Astrocyte (in vitro differentiated cells and primary cell): ENCODE data around the gene RAB5IF. TPM values are rescaled to one million over a fixed set of nuclear protein-coding genes. Genes with fewer than 3 reads are reported as not detected.

ENCODE experiments used
- DNase-seq: peaks from one replicate; pipeline ENCODE4 v3.0.0-alpha.2; 2010; ENCODE audit warnings: low read depth
- FAIRE-seq: peaks from 2 replicates; lab custom pipeline; 2011; peaks lifted over from hg19 to GRCh38; lab: Jason Lieb, UNC
- H2AFZ ChIP-seq: 2 replicates; pipeline ENCODE4 v1.6.0; 2012; ENCODE audit warnings: low read depth, low read length, inconsistent platforms
- H3K27ac ChIP-seq: 2 replicates; pipeline ENCODE4 v1.5.1; 2011; ENCODE audit warnings: low read depth, low read length, inconsistent platforms
- H3K27me3 ChIP-seq: 2 replicates; pipeline ENCODE4 v1.6.0; 2011; ENCODE audit warnings: low read length, inconsistent platforms; ENCODE audit not compliant: insufficient read depth
- H3K36me3 ChIP-seq: 2 replicates; pipeline ENCODE4 v1.5.1; 2011; ENCODE audit warnings: low read length, inconsistent platforms; ENCODE audit not compliant: insufficient read depth
- H3K4me1 ChIP-seq: 2 replicates; pipeline ENCODE4 v1.5.1; 2011; ENCODE audit warnings: low read length, inconsistent platforms; ENCODE audit not compliant: insufficient read depth
- H3K4me2 ChIP-seq: 2 replicates; pipeline ENCODE4 v1.6.0; 2012; ENCODE audit warnings: low read length, inconsistent platforms
- H3K4me3 ChIP-seq: 2 replicates; pipeline ENCODE4 v1.5.1; 2011; ENCODE audit warnings: low read depth, mild to moderate bottlenecking, low read length, inconsistent platforms; ENCODE audit not compliant: insufficient read depth
- H3K79me2 ChIP-seq: 2 replicates; pipeline ENCODE4 v1.6.0; 2012; ENCODE audit warnings: mild to moderate bottlenecking, low read length, inconsistent platforms; ENCODE audit not compliant: insufficient read depth
- H3K9ac ChIP-seq: 2 replicates; pipeline ENCODE4 v1.6.0; 2012; ENCODE audit warnings: mild to moderate bottlenecking, low read length, inconsistent platforms
- H3K9me3 ChIP-seq: 2 replicates; pipeline ENCODE4 v1.5.1; 2012; ENCODE audit warnings: low read depth, mild to moderate bottlenecking, low read length, inconsistent platforms; ENCODE audit not compliant: insufficient read depth
- H4K20me1 ChIP-seq: 2 replicates; pipeline ENCODE4 v1.6.0; 2012; ENCODE audit warnings: low read length, inconsistent platforms; ENCODE audit not compliant: insufficient read depth
- H3K27ac Mint-ChIP-seq: one replicate; pipeline ENCODE4 v1.8.0; 2021; ENCODE audit warnings: mild to moderate bottlenecking, mixed read lengths; ENCODE audit not compliant: unreplicated experiment
- H3K27me3 Mint-ChIP-seq: one replicate; pipeline ENCODE4 v1.8.0; 2021; ENCODE audit warnings: low read depth, mixed read lengths; ENCODE audit not compliant: unreplicated experiment
- H3K36me3 Mint-ChIP-seq: one replicate; pipeline ENCODE4 v1.8.0; 2021; ENCODE audit warnings: low read depth, mixed read lengths; ENCODE audit not compliant: unreplicated experiment
- H3K4me1 Mint-ChIP-seq: one replicate; pipeline ENCODE4 v1.8.0; 2021; ENCODE audit warnings: low read depth, mixed read lengths; ENCODE audit not compliant: unreplicated experiment
- H3K4me3 Mint-ChIP-seq: one replicate; pipeline ENCODE4 v1.8.0; 2021; ENCODE audit warnings: mild to moderate bottlenecking, moderate library complexity, mixed read lengths; ENCODE audit not compliant: unreplicated experiment
- H3K9me3 Mint-ChIP-seq: one replicate; pipeline ENCODE4 v1.8.0; 2021; ENCODE audit warnings: mild to moderate bottlenecking, mixed read lengths; ENCODE audit not compliant: unreplicated experiment
- EZH2 ChIP-seq: IDR thresholded peaks from 2 replicates; pipeline ENCODE4 v1.6.1; 2012; ENCODE audit warnings: mild to moderate bottlenecking, low read length, inconsistent platforms; ENCODE audit not compliant: insufficient read depth
- total RNA-seq: library from RNA; stranded (reverse); gene quantifications from 2 replicates; pipeline ENCODE4 v1.2.1, GENCODE V29; 2021
- TF ChIP-seq, protein P1 (sequence below): IDR thresholded peaks from 2 replicates; pipeline ENCODE4 v1.5.1; 2011; ENCODE audit warnings: low read depth, mild to moderate bottlenecking, inconsistent platforms, low read length, moderate library complexity; ENCODE audit not compliant: insufficient read depth

The RAB5IF gene
- total RNA-seq, 1 donor from 2014 or later = 117 TPM

DNA sequence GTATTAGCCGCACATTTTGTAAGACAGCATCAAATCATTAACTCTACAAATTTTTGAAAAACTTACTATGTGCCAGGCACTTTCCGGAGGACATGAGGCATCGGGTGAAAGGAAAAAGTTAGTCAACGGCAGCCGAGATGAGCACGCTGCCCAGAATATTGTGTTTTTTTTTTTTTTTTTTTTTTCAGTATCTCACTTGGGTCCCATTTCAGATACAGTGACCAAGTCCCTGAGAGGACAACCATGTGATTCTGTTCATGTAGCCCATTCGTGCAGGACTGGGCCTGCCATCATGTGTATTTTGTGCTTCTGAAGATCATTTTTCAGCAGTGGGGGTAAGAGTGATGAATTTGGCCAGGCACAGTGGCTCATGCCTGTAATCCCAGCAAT is 39.1 kb downstream of the RAB5IF start:
- FAIRE-seq = no peak
- Histone ChIP-seq H4K20me1 (no peaks in the 10 kb centered on the region), H3K27ac (no peak overlapping the region), H3K27me3 (no peaks in the 10 kb centered on the region), H3K9ac (no peak overlapping the region), H3K4me2 (no peak overlapping the region), H3K36me3 (no peaks in the 10 kb centered on the region), H3K79me2 (no peaks in the 10 kb centered on the region), H3K4me3 (no peak overlapping the region), H3K4me1 (no peaks in the 10 kb centered on the region), H3K9me3 (no peaks in the 10 kb centered on the region), H2AFZ (no peak overlapping the region)
- H3K4me3 Mint-ChIP-seq = no peak overlapping the region
- no peaks in the 10 kb centered on the region for H3K9me3 Mint-ChIP-seq
- peaks cover 5% of the 10 kb centered on the region for H3K4me1 Mint-ChIP-seq
- TF ChIP-seq EZH2 = no peak
- TF ChIP-seq, protein P1, sequence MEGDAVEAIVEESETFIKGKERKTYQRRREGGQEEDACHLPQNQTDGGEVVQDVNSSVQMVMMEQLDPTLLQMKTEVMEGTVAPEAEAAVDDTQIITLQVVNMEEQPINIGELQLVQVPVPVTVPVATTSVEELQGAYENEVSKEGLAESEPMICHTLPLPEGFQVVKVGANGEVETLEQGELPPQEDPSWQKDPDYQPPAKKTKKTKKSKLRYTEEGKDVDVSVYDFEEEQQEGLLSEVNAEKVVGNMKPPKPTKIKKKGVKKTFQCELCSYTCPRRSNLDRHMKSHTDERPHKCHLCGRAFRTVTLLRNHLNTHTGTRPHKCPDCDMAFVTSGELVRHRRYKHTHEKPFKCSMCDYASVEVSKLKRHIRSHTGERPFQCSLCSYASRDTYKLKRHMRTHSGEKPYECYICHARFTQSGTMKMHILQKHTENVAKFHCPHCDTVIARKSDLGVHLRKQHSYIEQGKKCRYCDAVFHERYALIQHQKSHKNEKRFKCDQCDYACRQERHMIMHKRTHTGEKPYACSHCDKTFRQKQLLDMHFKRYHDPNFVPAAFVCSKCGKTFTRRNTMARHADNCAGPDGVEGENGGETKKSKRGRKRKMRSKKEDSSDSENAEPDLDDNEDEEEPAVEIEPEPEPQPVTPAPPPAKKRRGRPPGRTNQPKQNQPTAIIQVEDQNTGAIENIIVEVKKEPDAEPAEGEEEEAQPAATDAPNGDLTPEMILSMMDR = no peak
- H3K36me3 Mint-ChIP-seq = peaks cover 4% of the 10 kb centered on the region
- peaks cover 3% of the 10 kb centered on the region for H3K27me3 Mint-ChIP-seq
- H3K27ac Mint-ChIP-seq = no peak overlapping the region
- DNase-seq = no peak

DNA sequence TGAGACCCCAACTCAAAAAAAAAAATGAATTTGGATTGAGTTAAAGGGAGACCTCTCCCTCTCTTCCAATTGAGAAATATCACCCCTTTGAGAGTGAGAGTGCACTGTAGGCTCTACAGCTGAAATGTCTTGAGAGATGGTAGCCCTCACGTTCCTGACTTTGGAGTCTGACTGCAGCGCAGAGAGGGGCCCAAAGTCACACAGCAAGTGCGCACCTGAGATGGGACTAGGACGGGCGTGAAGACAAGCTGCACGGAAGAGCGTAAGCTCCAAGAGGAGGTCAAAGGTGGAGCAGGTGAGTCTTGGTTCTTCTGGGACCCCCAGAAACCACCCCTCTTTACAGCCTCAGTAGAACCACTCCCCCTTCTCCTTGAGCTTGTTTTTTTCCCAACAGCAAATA is 39.8 kb downstream of the RAB5IF start:
- Histone ChIP-seq H3K4me1 (no peaks in the 10 kb centered on the region), H3K9ac (no peak overlapping the region), H3K36me3 (no peaks in the 10 kb centered on the region), H4K20me1 (no peaks in the 10 kb centered on the region), H3K27me3 (no peaks in the 10 kb centered on the region), H2AFZ (no peak overlapping the region), H3K27ac (no peak overlapping the region), H3K9me3 (no peaks in the 10 kb centered on the region), H3K4me3 (no peak overlapping the region), H3K79me2 (no peaks in the 10 kb centered on the region), H3K4me2 (no peak overlapping the region)
- no peak for DNase-seq
- no peak overlapping the region for H3K27ac Mint-ChIP-seq
- H3K4me1 Mint-ChIP-seq = peaks cover 5% of the 10 kb centered on the region
- H3K9me3 Mint-ChIP-seq = no peaks in the 10 kb centered on the region
- peaks cover 4% of the 10 kb centered on the region for H3K36me3 Mint-ChIP-seq
- TF ChIP-seq EZH2 = no peak
- TF ChIP-seq, protein P1 = no peak
- no peak overlapping the region for H3K4me3 Mint-ChIP-seq
- FAIRE-seq = no peak
- peaks cover 3% of the 10 kb centered on the region for H3K27me3 Mint-ChIP-seq

DNA sequence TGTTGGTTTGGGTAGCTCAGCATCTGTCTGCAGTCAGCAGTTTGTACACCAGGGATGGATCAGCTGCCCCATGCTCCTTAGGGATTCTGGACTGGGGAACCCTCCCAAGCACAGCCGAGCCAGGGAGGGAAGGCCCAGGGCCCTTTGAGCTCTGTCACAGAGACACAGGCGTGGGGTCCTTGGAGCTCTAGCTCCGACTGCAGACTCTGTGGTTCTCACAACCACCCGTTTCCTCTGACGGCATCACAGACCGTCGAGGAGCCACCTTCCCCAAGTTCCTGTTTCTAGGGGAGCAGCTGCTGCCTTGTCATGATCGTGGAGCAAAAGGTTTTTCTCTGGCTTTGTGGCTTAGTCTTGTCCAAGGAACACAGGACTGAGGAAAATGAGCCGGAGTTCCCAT is 40.4 kb downstream of the RAB5IF start, which contains the start of gene SLA2:
Gene SLA2, minus strand, starts transcription at position 199 of the 400 bp plus-strand sequence. CDS start 4,861 bp downstream, outside the sequence.
- no peaks in the 10 kb centered on the region for H3K36me3 ChIP-seq
- no peak within 1 kb of the TSS for H3K4me3 Mint-ChIP-seq
- peaks cover 3% of the 10 kb centered on the region for H3K27me3 Mint-ChIP-seq
- H3K36me3 Mint-ChIP-seq = peaks cover 4% of the 10 kb centered on the region
- H3K4me2 ChIP-seq = no peak within 1 kb of the TSS
- H3K4me1 ChIP-seq = no peaks in the 10 kb centered on the region
- DNase-seq (no peak), FAIRE-seq (no peak)
- H3K27ac ChIP-seq = no peak within 1 kb of the TSS
- H3K9me3 Mint-ChIP-seq = no peaks in the 10 kb centered on the region
- H3K9me3 ChIP-seq = no peaks in the 10 kb centered on the region
- no peak within 1 kb of the TSS for H3K9ac ChIP-seq
- no peaks in the 10 kb centered on the region for H3K27me3 ChIP-seq
- H3K79me2 ChIP-seq = no peaks in the 10 kb centered on the region
- no peak within 1 kb of the TSS for H2AFZ ChIP-seq
- H3K27ac Mint-ChIP-seq = no peak within 1 kb of the TSS
- H3K4me3 ChIP-seq = no peak within 1 kb of the TSS
- peaks cover 5% of the 10 kb centered on the region for H3K4me1 Mint-ChIP-seq
- TF ChIP-seq, protein P1 = no peak
- no peak for TF ChIP-seq EZH2
- H4K20me1 ChIP-seq = no peaks in the 10 kb centered on the region
